DOHH2 (cell line): ENCODE data around the gene ADAMTS1.

Experiments
- H3F3A ChIP-seq: fragments of 200-600 bp; sonication (generic), shearing (Covaris generic); 2 replicates; pipeline ENCODE4 v1.6.0; 2016; ENCODE audit warnings: antibody characterized with exemption, mild to moderate bottlenecking; ENCODE audit not compliant: control insufficient read depth, insufficient read depth
- H3K27ac ChIP-seq: fragments of 200-600 bp; sonication (generic); 2 replicates; pipeline ENCODE4 v1.5.1; 2014; ENCODE audit warnings: low read depth, mild to moderate bottlenecking, low read length, moderate library complexity
- H3K27me3 ChIP-seq: fragments of 200-600 bp; sonication (generic); 2 replicates; pipeline ENCODE4 v1.6.1; 2014; ENCODE audit warnings: mild to moderate bottlenecking, low read length, mixed read lengths; ENCODE audit not compliant: control insufficient read depth
- H3K36me3 ChIP-seq: fragments of 200-600 bp; sonication (generic); 2 replicates; pipeline ENCODE4 v1.6.1; 2014; ENCODE audit warnings: mild to moderate bottlenecking, low read length, moderate library complexity, mixed read lengths; ENCODE audit not compliant: control insufficient read depth
- H3K4me1 ChIP-seq: fragments of 200-600 bp; sonication (generic); 2 replicates; pipeline ENCODE4 v1.6.1; 2014; ENCODE audit warnings: mild to moderate bottlenecking, low read length, mixed read lengths; ENCODE audit not compliant: control insufficient read depth
- H3K4me2 ChIP-seq: fragments of 200-600 bp; sonication (generic); 2 replicates; pipeline ENCODE4 v1.6.0; 2014; ENCODE audit warnings: mild to moderate bottlenecking, low read length, moderate library complexity
- H3K4me3 ChIP-seq: fragments of 200-600 bp; sonication (generic); 2 replicates; pipeline ENCODE4 v1.5.1; 2014; ENCODE audit warnings: mild to moderate bottlenecking, low read length, mixed read lengths
- H3K79me2 ChIP-seq: fragments of 200-600 bp; sonication (generic); 2 replicates; pipeline ENCODE4 v1.6.1; 2014; ENCODE audit warnings: mild to moderate bottlenecking, low read length, mixed read lengths; ENCODE audit not compliant: control insufficient read depth
- H3K9me2 ChIP-seq: fragments of 200-600 bp; sonication (generic); replicated peaks from 2 replicates; pipeline ENCODE4 v1.6.1; 2014; ENCODE audit warnings: mild to moderate bottlenecking, low read length, mixed read lengths; ENCODE audit not compliant: control insufficient read depth
- H3K9me3 ChIP-seq: fragments of 200-600 bp; sonication (generic); 2 replicates; pipeline ENCODE4 v1.6.1; 2014; ENCODE audit warnings: antibody characterized with exemption, low read length, mixed read lengths; ENCODE audit not compliant: control insufficient read depth, insufficient read depth
- H4K20me1 ChIP-seq: fragments of 200-600 bp; sonication (generic); 2 replicates; pipeline ENCODE4 v1.6.0; 2014; ENCODE audit warnings: low read depth, mild to moderate bottlenecking, antibody characterized with exemption, low read length, moderate library complexity; ENCODE audit not compliant: control insufficient read depth, insufficient read depth
- CTCF ChIP-seq: fragments of 200-600 bp; sonication (generic); IDR thresholded peaks from one replicate; pipeline ENCODE4 v1.5.1; 2014; ENCODE audit warnings: antibody characterized with exemption, mild to moderate bottlenecking, low read depth, low read length; ENCODE audit not compliant: poor library complexity, severe bottlenecking
- EZH2phosphoT487 ChIP-seq: fragments of 200-600 bp; sonication (generic); IDR thresholded peaks from 2 replicates; pipeline ENCODE4 v1.6.1; 2017; ENCODE audit warnings: borderline replicate concordance, mild to moderate bottlenecking, antibody characterized with exemption, low read length, moderate library complexity, mixed read lengths

Gene ADAMTS1

DNA sequence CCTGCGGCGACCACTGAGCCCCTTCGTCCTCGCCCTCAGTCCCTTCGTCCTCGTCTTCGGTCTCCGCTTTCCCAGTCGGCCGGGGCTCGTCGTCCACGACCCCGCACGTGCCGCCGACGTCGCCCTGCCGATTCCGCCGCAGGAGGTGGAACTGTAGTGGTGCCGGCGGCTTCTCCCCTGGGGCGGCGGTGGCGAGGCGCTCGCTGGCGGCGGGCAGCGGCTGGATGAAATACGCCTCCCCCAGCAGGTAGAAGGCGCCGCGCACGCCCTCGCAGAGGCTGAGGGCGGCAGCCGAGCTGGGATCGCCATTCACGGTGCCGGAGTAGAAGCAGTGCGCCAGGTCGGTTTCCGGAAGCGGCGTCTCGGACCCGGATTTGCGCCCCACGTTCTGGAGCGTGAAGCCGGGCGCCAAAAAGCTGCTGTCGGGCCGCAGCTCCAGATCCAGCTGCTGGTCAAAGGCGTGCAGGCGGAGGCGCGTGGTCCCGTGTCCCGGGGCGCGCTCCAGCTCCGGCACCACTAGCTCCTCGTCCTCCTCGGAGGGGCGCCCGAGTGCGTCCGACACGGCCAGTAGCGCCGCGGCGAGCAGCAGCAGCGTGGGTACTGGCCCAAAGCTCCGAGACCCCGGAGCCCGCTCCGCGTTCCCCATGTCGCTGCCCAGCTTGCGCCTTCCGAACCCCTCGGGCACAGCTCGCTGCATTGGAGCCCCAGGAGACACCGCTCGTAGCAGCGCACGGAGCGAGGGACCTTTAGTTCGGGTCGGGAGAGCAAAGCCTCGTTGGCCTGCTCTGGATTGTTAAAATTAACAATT, 747 bp downstream of the ADAMTS1 start:
- H3K27ac ChIP-seq: no peak overlapping the region
- H3K9me2 ChIP-seq: no peaks in the 10 kb centered on the region
- H4K20me1 ChIP-seq: no peaks in the 10 kb centered on the region
- no peak overlapping the region for H3K4me3 ChIP-seq
- no peaks in the 10 kb centered on the region for H3K79me2 ChIP-seq
- no peaks in the 10 kb centered on the region for H3K27me3 ChIP-seq
- H3F3A ChIP-seq: no peaks in the 10 kb centered on the region
- no peak overlapping the region for H3K4me2 ChIP-seq
- no peaks in the 10 kb centered on the region; the same call in 1 of the 2 replicates for H3K9me3 ChIP-seq
- no peaks in the 10 kb centered on the region for H3K36me3 ChIP-seq
- no peak for TF ChIP-seq EZH2phosphoT487
- TF ChIP-seq CTCF: no peak
- no peaks in the 10 kb centered on the region for H3K4me1 ChIP-seq

DNA sequence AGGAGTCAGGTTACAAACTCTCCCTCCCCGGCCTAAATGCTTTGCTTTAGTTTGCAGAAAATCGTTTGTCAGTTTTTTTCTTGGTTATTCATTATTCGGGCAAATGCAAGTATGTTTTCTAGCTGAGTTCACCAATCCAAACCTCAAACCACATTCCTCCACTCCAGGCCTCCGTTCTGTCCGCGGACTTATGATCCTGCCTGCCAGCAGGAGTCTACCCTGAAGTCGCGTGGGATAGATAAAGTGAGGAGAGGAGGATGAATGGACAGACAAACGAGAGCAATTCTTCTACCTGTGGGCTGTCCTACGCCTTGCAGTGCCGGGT, 1.3 kb downstream of the ADAMTS1 start:
- TF ChIP-seq CTCF (no peak), EZH2phosphoT487 (no peak)
- H3K27ac ChIP-seq: no peak overlapping the region
- H3K4me3 ChIP-seq: no peak overlapping the region
- no peaks in the 10 kb centered on the region for H3K79me2 ChIP-seq
- no peaks in the 10 kb centered on the region for H3K36me3 ChIP-seq
- H3K9me2 ChIP-seq: no peaks in the 10 kb centered on the region
- H3K27me3 ChIP-seq: no peaks in the 10 kb centered on the region
- no peaks in the 10 kb centered on the region for H4K20me1 ChIP-seq
- no peaks in the 10 kb centered on the region for H3K4me1 ChIP-seq
- no peaks in the 10 kb centered on the region; the same call in 1 of the 2 replicates for H3K9me3 ChIP-seq
- H3F3A ChIP-seq: no peaks in the 10 kb centered on the region
- no peak overlapping the region for H3K4me2 ChIP-seq

DNA sequence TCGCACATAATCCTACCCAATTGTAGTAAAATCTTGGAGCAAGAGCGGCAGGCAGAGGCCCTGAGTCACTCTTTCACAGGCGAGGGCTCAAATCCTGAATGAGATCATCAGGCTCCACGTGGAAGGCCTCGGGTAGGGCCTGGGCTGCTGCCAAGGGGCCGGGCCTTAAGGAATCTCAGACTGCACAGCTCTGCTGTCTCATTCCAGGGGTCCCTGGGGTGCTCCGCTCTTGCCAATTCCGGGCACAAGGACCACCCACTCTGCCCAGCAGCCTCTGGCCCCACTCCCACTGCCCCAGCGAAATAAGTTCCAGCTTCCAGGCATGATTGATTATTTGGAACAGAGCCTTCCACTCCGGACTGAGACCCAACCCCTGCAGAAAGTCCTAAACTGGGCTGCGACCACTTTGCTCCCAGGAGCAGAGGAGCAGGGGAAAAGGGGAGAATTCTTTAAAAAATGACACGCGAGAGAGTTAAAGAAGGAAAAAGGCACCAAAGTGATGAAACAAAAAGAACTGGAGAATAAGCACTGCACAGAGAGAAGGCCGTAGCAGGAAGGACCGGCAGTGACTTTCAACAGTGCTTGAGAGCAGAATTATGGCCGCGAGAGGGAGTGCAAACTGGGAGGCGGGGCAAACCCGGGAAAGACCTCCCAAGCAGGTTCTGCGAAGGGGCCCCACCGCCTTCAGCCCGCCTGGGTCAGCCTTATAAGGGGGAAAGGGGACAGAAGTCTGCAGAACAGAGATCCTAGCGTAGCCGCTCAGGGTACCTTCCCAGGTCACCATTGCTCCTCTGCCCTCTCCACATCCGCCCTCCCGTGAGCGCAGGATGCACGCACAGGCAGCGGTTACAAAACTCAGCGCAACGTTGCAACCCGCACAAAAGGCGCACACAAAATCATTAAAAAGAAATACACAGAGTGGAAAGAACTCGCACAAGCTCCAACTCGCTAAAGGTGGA, 2.0 kb downstream of the ADAMTS1 start:
- H3K27ac ChIP-seq: no peak overlapping the region
- H3K9me3 ChIP-seq: no peaks in the 10 kb centered on the region; the same call in 1 of the 2 replicates
- H3K4me2 ChIP-seq: no peak overlapping the region
- H3K79me2 ChIP-seq: no peaks in the 10 kb centered on the region
- H3K9me2 ChIP-seq: no peaks in the 10 kb centered on the region
- H3K27me3 ChIP-seq: no peaks in the 10 kb centered on the region
- H3F3A ChIP-seq: no peaks in the 10 kb centered on the region
- H3K4me3 ChIP-seq: no peak overlapping the region
- no peaks in the 10 kb centered on the region for H3K36me3 ChIP-seq
- TF ChIP-seq EZH2phosphoT487: no peak
- no peak for TF ChIP-seq CTCF
- no peaks in the 10 kb centered on the region for H3K4me1 ChIP-seq
- H4K20me1 ChIP-seq: no peaks in the 10 kb centered on the region
